Measurements from ENCODE around the gene SHC2.
"Not testable (repeated sequence)": the region's sequence is repeated elsewhere in the genome, so short reads cannot be mapped to it uniquely, and the experiment has no call there.

Gene SHC2

DNA sequence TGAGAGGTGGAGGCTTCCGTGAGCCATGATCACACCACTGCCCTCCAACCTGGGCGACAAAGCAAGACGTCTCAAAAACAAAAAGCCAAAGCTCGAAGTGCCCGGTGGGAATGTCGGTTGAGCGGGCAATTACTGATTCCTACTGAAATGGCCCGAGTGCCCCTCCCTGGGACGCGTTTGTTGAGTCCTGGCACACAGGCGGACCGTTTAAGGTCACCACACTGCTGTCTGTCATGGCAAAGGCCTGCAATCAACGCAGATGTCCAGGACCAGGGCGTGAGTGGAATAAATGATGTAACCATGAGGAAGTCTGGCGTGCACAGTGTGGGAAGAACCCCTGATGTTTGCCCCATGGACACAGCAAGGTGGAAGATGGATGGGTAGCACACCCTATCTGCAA, 32.7 kb downstream of the SHC2 start:
- no peak for FAIRE-seq
- TF ChIP-seq POLR2A (IDR thresholded peaks at IDR 0.05; ENCODE audit: low read depth, low read length) (no peak), PAX5 (IDR thresholded peaks at IDR 0.05; ENCODE audit: insufficient read depth, low read length, severe bottlenecking) (no peak), TAF1 (IDR thresholded peaks at IDR 0.05; ENCODE audit: low read depth, low read length) (no peak), POU2F2 (IDR thresholded peaks at IDR 0.05; ENCODE audit: low read depth, low read length) (no peak), POLR2AphosphoS5 (IDR thresholded peaks at IDR 0.05; ENCODE audit: low read depth, low read length) (no peak), SPI1 (IDR thresholded peaks at IDR 0.05; ENCODE audit: low read depth, low read length) (no peak)
- DNase-seq (ENCODE audit: insufficient read length, low spot score): no peak

DNA sequence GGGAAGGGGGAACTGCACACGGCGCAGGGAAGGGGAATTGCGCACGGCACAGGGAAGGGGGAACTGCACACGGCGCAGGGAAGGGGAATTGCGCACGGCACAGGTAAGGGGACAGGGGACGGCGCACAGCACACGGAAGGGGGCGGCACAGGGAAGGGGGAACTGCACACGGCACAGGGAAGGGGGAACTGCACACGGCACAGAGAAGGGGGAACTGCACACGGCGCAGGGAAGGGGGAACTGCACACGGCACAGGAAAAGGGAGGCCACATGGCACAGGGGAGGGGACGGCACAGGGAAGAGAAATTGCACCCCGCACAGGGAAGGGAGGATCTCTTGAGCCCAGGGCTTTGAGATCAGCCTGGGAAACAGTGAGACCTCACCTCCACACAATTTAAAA, 33.2 kb downstream of the SHC2 start:
- not testable (repeated sequence) for FAIRE-seq

DNA sequence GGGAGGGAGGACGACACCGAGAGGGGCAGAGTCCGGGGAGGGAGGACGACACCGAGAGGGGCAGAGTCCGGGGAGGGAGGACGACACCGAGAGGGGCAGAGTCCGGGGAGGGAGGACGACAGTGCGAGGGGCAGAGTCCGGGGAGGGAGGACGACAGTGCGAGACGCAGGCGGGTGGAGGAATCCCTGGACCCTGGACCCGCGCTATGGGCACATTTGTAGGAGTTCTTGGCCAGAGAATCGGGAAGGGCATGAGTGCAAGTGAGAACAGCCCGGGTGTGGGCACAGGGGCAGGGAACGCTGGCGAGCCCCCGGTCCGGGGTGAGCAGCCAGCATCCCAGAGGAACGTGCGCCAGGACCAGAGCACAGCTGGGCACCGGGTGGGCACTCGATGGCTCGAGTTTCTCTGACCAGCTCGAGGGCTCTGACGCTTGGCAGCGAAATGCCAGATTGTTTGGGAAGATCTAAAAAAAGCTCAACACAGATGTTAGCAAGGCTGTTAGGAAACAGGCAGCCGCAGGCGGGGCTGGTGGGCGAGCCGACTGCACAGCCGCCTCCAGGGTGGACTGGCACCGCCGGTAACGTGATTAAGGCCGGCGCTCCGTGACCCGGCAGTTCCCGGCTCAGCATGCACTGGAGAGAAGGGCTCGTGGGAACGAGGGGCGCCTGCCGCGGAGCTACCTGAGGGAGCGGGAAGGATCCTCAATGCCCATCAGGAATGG, 33.9 kb downstream of the SHC2 start:
- FAIRE-seq (no peak), DNase-seq (ENCODE audit: insufficient read length, low spot score) (no peak)
- no peak for TF ChIP-seq POU2F2 (IDR thresholded peaks at IDR 0.05; ENCODE audit: low read depth, low read length)
- no peak for TF ChIP-seq POLR2AphosphoS5 (IDR thresholded peaks at IDR 0.05; ENCODE audit: low read depth, low read length)
- no peak for TF ChIP-seq POLR2A (IDR thresholded peaks at IDR 0.05; ENCODE audit: low read depth, low read length)
- no peak for TF ChIP-seq TAF1 (IDR thresholded peaks at IDR 0.05; ENCODE audit: low read depth, low read length)
- no peak for TF ChIP-seq PAX5 (IDR thresholded peaks at IDR 0.05; ENCODE audit: insufficient read depth, low read length, severe bottlenecking)
- TF ChIP-seq SPI1 (IDR thresholded peaks at IDR 0.05; ENCODE audit: low read depth, low read length): no peak

More for the DNA sequence above, 33.2 kb downstream of the SHC2 start:
- DNase-seq (ENCODE audit: insufficient read length, low spot score): not testable (repeated sequence)

DNA sequence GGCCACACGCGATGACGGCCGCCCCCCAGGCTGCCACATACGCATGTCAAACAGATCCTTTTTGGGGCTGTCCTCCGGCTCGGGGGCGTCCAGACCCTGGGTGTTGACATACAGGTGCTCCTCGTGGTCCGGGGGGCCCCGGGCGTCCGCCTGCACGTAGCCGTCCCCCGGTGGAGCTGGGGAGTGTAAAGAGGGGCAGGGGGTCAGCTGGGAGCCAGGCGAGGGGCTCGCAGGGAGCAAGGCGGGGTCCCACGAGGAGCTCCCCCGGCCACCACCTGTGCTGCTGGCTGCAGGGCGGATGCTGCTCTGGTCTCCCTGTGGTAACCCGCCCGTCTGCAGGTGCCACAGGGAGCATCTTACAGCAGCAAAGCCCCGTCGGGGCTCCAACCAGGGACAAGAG, 35.8 kb downstream of the SHC2 start:
- no peak for DNase-seq (ENCODE audit: insufficient read length, low spot score)
- TF ChIP-seq TAF1 (IDR thresholded peaks at IDR 0.05; ENCODE audit: low read depth, low read length) (no peak), SPI1 (IDR thresholded peaks at IDR 0.05; ENCODE audit: low read depth, low read length) (no peak)
- FAIRE-seq: no peak

DNA sequence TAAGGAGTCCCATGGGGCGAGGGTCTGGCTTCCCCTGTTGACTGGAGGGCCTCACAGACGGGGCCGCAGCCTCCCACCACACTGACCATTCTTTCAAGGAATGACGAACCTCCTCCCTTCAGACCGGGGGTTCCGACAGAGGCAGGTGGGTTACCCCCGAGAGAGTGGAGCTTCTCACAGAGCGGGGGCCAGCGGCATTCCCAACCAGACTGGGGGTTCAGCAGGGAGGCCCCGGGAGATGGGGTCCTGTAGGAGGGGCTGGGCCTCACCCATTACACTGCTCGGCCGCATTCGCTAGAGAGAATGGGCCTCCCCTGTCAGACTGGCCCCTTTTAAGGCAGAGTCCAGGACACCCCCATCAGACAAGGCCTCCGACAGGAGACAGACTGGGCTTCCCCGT, 36.3 kb downstream of the SHC2 start:
- no peak for DNase-seq (ENCODE audit: insufficient read length, low spot score)
- TF ChIP-seq POLR2A (IDR thresholded peaks at IDR 0.05; ENCODE audit: low read depth, low read length) (no peak), TAF1 (IDR thresholded peaks at IDR 0.05; ENCODE audit: low read depth, low read length) (no peak), SPI1 (IDR thresholded peaks at IDR 0.05; ENCODE audit: low read depth, low read length) (no peak), PAX5 (IDR thresholded peaks at IDR 0.05; ENCODE audit: insufficient read depth, low read length, severe bottlenecking) (no peak), POU2F2 (IDR thresholded peaks at IDR 0.05; ENCODE audit: low read depth, low read length) (no peak), POLR2AphosphoS5 (IDR thresholded peaks at IDR 0.05; ENCODE audit: low read depth, low read length) (no peak)
- no peak for FAIRE-seq

DNA sequence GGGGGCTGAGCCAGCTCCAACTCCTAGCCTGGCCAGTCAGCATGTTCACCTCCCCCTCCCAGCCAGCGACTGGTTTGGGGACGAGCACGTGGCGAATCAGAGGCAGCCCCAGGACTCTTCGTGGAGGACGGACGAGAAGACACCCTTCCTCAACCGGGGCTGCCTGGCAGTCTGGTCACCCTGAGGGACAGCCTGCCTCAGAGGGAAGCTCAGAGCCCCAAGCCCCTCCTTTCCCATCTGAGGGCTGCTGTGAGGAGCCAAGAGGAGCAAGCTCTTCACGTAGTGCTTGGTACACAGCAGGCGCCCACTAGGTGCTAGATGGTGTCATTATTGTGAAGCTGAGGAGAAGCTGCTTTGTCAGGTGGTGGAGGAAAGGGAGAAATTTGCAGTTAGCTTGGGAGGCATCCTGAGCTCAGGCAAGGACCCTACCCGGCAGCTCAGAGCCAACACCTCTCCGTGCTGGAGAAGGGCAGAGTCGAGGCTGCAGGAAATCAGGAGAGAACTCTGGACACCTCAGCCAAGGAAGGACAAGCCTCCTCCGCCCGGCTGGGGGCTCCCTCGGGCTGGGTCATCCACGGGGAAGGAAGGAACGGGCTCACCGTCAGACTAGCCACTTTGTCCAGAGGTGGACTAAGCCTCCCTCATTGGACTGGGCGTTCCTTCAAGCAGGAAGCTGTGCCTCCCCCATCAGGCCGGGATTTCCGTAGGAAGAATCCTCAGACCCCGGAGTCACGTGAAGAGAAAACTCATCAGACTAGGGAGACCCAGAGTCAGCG, 37.0 kb downstream of the SHC2 start:
- DNase-seq (ENCODE audit: insufficient read length, low spot score) (no peak), FAIRE-seq (no peak)
- TF ChIP-seq SPI1 (IDR thresholded peaks at IDR 0.05; ENCODE audit: low read depth, low read length): no peak
- no peak for TF ChIP-seq TAF1 (IDR thresholded peaks at IDR 0.05; ENCODE audit: low read depth, low read length)
- no peak for TF ChIP-seq POU2F2 (IDR thresholded peaks at IDR 0.05; ENCODE audit: low read depth, low read length)
- no peak for TF ChIP-seq POLR2A (IDR thresholded peaks at IDR 0.05; ENCODE audit: low read depth, low read length)
- no peak for TF ChIP-seq POLR2AphosphoS5 (IDR thresholded peaks at IDR 0.05; ENCODE audit: low read depth, low read length)
- no peak for TF ChIP-seq PAX5 (IDR thresholded peaks at IDR 0.05; ENCODE audit: insufficient read depth, low read length, severe bottlenecking)

DNA sequence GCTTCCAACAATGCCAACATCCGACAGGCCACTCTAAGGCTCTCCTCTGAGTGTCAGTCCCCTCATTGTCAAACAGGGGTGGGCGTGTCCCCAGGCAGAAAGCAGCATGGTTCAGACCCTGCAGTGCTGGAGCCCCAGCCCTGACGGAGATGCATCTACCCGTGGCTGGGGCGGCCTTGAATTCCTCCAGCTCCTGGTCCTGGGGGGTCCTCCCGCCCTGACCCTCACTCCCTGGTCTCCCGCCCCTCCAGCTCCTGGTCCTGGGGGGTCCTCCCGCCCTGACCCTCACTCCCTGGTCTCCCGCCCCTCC, 38.0 kb downstream of the SHC2 start:
- DNase-seq (ENCODE audit: insufficient read length, low spot score); FAIRE-seq: not testable (repeated sequence)

DNA sequence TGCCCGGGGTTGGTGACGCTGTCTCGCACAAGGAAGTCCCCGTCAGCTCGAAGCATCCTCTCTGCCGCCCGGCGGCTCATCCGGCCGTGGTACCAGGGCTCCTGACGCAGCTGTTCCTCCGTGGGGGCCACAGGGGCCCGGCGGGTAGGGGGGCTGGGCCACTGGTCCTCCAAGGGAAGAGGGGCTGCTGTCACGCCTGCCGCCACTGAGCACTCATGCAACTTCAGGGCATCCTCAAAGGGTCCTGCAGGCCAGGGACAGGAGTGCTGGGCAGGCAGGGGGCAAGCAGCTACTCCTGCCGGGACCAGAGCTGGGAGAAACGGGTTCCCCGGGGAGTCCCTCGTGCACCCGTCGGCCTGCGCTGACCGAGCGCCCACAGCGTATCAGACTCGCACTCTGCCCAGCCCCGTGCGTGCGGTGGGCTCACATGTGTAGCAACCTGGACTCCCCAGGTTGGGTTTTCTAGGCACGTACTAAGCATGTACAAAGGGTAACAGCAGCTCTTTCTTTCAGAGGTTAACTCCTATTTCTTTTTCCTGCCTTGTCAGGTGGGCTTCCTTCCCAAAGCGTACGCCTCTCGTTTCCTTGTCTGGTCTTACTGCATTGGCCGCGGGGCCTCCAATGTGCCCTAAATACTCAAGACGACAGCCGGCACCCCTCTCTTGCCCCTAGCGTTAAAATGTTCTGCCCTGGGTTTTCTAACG, 38.5 kb downstream of the SHC2 start:
- DNase-seq (ENCODE audit: insufficient read length, low spot score) (no peak), FAIRE-seq (no peak)
- TF ChIP-seq SPI1 (IDR thresholded peaks at IDR 0.05; ENCODE audit: low read depth, low read length) (no peak), POLR2AphosphoS5 (IDR thresholded peaks at IDR 0.05; ENCODE audit: low read depth, low read length) (no peak), POU2F2 (IDR thresholded peaks at IDR 0.05; ENCODE audit: low read depth, low read length) (no peak), POLR2A (IDR thresholded peaks at IDR 0.05; ENCODE audit: low read depth, low read length) (no peak), TAF1 (IDR thresholded peaks at IDR 0.05; ENCODE audit: low read depth, low read length) (no peak), PAX5 (IDR thresholded peaks at IDR 0.05; ENCODE audit: insufficient read depth, low read length, severe bottlenecking) (no peak)

DNA sequence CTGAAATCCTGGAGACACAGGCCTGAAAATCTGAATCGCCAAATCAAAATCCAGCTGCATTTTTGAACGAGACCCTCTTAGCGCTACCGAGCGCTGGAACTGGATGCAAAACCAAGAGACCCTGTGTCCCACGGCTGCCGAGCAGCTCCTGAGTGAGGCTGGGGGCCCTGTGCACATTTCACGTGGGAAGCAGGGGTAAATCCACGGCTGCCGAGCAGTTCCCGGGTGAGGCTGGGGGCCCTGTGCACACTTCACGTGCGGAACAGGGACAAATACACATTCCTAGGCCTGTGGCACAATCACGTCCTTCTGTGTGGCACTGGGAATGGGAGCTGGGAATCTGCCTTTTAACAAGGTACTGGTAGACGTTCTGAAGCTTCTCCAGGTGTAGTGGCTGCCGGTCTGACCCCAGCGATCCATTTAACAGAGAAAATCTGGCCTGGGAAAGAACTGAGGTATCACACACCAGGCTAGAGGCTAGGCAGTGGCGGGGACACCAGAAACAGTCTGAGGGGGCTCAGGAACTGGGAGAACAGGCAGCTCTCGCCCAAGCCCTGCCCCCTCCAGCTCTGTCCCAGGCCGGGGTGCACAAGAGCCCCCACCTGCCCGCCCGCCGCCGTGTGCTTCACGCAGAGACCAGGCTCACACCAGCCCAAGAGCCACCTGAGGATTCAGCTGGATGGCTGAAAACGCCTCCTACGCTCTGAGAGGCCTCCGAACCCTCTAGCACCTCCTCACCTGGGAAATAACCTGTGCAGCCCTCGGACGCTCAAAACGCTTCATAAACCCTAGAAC, 40.9 kb downstream of the SHC2 start:
- DNase-seq (ENCODE audit: insufficient read length, low spot score): no peak
- TF ChIP-seq POLR2AphosphoS5 (IDR thresholded peaks at IDR 0.05; ENCODE audit: low read depth, low read length) (no peak), POLR2A (IDR thresholded peaks at IDR 0.05; ENCODE audit: low read depth, low read length) (no peak), PAX5 (IDR thresholded peaks at IDR 0.05; ENCODE audit: insufficient read depth, low read length, severe bottlenecking) (no peak), SPI1 (IDR thresholded peaks at IDR 0.05; ENCODE audit: low read depth, low read length) (no peak), TAF1 (IDR thresholded peaks at IDR 0.05; ENCODE audit: low read depth, low read length) (no peak), POU2F2 (IDR thresholded peaks at IDR 0.05; ENCODE audit: low read depth, low read length) (no peak)
- no peak for FAIRE-seq

All from GM12891 (cell line).